Upper lobe of left lung (tissue), 4 donors: ENCODE measurements around the gene INTS12.

Source experiments
- POLR2A ChIP-seq, 4 donors: fragments of 450-650 bp; IDR thresholded peaks; one replicate each; pipeline ENCODE4 v1.5.1; 2016 to 2017; ENCODE audit warnings: antibody characterized with exemption in 4 of 4, mild to moderate bottlenecking in 2 of 4
- POLR2AphosphoS5 ChIP-seq, 2 donors: sonication (generic); formaldehyde crosslinking; IDR thresholded peaks; one replicate each; pipeline ENCODE4 v1.5.1; 2017; ENCODE audit warnings: antibody characterized with exemption in 2 of 2
- TF ChIP-seq, protein P1 (sequence below), 6 experiments: fragments of 450-650 bp in 4 of 6; fragments of 200-600 bp in 2 of 6; sonication (generic) in 2 of 6; IDR thresholded peaks; one replicate each; pipeline ENCODE4 v1.5.1; 2016 to 2019; ENCODE audit warnings: antibody characterized with exemption in 6 of 6

DNA sequence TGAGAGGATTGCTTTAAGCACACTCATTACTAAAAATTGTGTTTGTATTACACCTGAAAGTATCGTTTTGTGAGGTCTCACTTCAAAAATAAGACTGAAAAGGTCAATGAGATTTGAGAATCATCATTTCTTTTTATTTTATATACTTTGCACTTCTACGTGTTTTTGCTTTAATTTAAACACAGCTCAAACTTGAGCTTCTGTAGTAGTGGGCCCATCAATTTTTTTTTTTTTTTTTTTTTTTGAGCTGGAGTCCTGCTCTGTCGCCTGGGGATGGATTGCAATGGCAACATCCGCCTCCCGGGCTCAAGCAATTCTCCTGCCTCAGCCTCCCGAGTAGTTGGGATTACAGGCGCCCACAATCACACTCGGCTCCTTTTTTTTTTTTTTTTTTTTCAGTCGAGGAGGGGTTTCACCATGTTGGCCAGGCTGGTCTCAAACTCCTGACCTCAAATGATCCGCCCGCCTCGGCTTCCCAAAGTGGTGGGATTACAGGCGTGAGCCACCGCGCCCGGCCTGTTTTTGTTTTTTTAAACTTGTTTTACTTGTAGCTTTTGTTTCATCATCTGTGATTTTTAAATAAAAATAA, 1.6 kb upstream of the INTS12 start:
- TF ChIP-seq, protein P1, sequence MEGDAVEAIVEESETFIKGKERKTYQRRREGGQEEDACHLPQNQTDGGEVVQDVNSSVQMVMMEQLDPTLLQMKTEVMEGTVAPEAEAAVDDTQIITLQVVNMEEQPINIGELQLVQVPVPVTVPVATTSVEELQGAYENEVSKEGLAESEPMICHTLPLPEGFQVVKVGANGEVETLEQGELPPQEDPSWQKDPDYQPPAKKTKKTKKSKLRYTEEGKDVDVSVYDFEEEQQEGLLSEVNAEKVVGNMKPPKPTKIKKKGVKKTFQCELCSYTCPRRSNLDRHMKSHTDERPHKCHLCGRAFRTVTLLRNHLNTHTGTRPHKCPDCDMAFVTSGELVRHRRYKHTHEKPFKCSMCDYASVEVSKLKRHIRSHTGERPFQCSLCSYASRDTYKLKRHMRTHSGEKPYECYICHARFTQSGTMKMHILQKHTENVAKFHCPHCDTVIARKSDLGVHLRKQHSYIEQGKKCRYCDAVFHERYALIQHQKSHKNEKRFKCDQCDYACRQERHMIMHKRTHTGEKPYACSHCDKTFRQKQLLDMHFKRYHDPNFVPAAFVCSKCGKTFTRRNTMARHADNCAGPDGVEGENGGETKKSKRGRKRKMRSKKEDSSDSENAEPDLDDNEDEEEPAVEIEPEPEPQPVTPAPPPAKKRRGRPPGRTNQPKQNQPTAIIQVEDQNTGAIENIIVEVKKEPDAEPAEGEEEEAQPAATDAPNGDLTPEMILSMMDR (IDR thresholded peaks at IDR 0.05): no peak
- TF ChIP-seq POLR2A (IDR thresholded peaks at IDR 0.05) (no peak), POLR2AphosphoS5 (IDR thresholded peaks at IDR 0.05) (no peak)
